Measurements from ENCODE around the gene MTOR.

- no peak for TF ChIP-seq POLR2A (IDR thresholded peaks at IDR 0.05)
- no peak for TF ChIP-seq CTCF (IDR thresholded peaks at IDR 0.05)
Measured at GRCh38 chr1:11061652-11062365, 200.5 kb downstream of the MTOR start.
